Astrocyte of the spinal cord (primary cell): ENCODE data around the gene YPEL5.

Experiments used
- DNase-seq: peaks from one replicate; pipeline ENCODE4 v3.0.0; 2011; ENCODE audit warnings: low read depth, low spot score
- H3K4me3 ChIP-seq: 2 replicates; pipeline ENCODE4 v1.5.1; 2011; ENCODE audit warnings: low read depth, mild to moderate bottlenecking, low read length, moderate library complexity
- in situ Hi-C: cut with HindIII; loops from 2 replicates; pipeline ENCODE4 v1.10.0; 2017; ENCODE audit warnings: low sequenced_read_pairs
- TF ChIP-seq, protein P1 (sequence below): IDR thresholded peaks from 2 replicates; pipeline ENCODE4 v1.5.1; 2012; ENCODE audit warnings: low read depth, mild to moderate bottlenecking, low read length, inconsistent platforms

Gene YPEL5

DNA sequence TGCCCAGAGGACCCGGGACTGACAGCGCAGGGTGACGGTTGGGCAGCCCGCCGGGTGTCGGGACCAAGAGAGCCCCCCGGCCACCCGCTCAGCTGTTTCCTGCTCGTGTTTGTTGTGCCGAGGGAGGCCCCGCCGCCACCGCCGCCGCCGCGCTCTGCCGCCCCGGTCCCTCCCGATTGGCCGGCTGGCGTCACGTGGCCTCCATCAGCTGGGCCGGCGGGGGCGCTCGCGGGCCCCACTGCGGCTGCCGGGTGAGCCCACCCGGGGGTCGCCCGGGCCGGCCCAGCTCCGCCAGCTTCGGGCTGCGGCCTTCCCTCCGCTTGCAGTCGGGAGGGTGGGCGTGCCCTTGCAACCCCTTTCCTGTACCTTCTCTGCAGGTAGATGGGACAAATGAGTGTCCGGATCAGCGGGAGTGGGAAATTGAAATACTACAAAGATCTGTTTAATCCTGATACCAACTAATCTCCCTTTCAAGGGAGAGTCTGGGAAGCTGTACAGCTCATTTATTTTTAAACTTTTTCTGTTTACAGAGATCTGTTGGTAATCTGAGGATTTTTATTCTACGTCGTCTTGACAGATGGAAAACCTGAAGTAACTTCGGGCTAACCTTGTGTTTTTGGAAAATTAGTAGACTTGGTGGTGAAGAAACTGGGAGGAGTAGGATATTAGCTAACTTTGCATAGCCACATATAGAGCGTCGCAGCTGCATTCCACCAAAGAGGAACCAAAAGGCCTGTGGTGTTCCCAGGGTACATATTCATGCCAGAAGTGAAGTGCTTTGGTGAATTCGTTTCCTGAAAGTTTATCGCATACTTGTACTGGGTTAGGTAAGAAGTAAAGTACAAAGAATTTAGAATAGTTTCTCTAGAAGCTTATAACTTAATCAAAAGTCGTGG, 1.2 kb downstream of the YPEL5 start:
- peak overlapping the region; percentile 76 for H3K4me3 ChIP-seq
- DNase-seq: peak; percentile 55
- in situ Hi-C loops: no loop called here
- TF ChIP-seq, protein P1, sequence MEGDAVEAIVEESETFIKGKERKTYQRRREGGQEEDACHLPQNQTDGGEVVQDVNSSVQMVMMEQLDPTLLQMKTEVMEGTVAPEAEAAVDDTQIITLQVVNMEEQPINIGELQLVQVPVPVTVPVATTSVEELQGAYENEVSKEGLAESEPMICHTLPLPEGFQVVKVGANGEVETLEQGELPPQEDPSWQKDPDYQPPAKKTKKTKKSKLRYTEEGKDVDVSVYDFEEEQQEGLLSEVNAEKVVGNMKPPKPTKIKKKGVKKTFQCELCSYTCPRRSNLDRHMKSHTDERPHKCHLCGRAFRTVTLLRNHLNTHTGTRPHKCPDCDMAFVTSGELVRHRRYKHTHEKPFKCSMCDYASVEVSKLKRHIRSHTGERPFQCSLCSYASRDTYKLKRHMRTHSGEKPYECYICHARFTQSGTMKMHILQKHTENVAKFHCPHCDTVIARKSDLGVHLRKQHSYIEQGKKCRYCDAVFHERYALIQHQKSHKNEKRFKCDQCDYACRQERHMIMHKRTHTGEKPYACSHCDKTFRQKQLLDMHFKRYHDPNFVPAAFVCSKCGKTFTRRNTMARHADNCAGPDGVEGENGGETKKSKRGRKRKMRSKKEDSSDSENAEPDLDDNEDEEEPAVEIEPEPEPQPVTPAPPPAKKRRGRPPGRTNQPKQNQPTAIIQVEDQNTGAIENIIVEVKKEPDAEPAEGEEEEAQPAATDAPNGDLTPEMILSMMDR: peak; percentile 36

GRCh38 chr2:30148850-30149249, 2.0 kb downstream of the YPEL5 start:
- TF ChIP-seq, protein P1: no peak
- in situ Hi-C loops: no loop called here
- DNase-seq: no peak

GRCh38 chr2:30149513-30149912, 2.7 kb downstream of the YPEL5 start:
- TF ChIP-seq, protein P1: no peak
- DNase-seq: no peak
- no peak overlapping the region for H3K4me3 ChIP-seq
- in situ Hi-C loops: no loop called here

More at GRCh38 chr2:30148850-30149249, 2.0 kb downstream of the YPEL5 start:
- no peak overlapping the region for H3K4me3 ChIP-seq

GRCh38 chr2:30149976-30150375, 3.2 kb downstream of the YPEL5 start:
- H3K4me3 ChIP-seq: no peak overlapping the region
- TF ChIP-seq, protein P1: no peak
- DNase-seq: no peak
- in situ Hi-C loops: no loop called here

DNA sequence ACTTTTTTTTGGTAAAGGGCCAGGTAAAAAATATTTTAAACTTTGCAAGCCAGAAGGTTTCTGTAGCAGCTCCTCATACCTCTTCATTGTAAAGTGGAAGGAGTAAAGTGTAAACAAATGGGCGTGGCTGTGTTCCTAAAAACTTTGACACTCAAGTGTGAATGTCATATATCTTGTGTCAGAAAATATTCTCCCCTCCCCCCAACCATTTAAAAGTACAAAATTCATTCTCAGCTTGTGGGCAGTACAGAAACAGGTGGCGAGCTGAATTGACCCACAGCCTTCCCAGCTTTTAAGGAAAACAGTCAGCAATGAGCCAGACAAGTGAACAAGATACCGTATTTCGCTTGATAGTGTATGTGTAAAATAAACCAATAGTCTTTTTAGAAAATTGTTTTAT, 4.0 kb downstream of the YPEL5 start:
- DNase-seq: no peak
- TF ChIP-seq, protein P1: no peak
- in situ Hi-C loops: no loop called here
- H3K4me3 ChIP-seq: no peak overlapping the region

- TF ChIP-seq, protein P1: no peak
- no peak overlapping the region for H3K4me3 ChIP-seq
- in situ Hi-C loops: no loop called here
- DNase-seq: no peak
Measured at GRCh38 chr2:30152385-30152784, 5.6 kb downstream of the YPEL5 start.
